ENCODE results near the gene PIGU. TPM values are rescaled to one million over a fixed set of nuclear protein-coding genes. Genes with fewer than 3 reads are reported as not detected.

PIGU gene
- total RNA-seq, 1 experiment from 2014 or later, result 25.1 TPM

DNA sequence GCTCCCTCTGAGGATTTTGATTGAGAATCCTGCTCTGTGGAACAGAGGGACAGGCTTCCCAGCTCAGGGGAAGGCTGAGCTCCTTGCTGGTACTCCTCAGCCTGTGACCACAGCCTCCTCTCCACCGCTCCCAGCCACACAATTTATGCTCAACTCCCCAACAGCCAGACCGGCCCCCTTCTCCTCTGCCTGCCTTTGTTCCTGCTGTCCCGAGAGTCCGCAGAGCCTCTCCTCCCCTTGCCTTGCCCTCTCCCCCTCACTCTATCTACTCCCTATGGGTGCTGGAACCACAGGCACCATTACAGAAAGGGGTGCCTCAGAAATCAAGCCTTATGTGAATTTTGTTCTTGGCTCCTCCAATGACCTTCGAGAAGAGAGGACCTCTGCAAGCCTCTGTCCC is 102.5 kb downstream of the PIGU start:
- Histone ChIP-seq H3K4me3 (replicated peaks in 1 of 2; ENCODE audit: low read depth in 1 of 2, low read length in 2 of 2) (no peak overlapping the region), H3K9ac (ENCODE audit: low read length) (no peak overlapping the region), H3K4me2 (ENCODE audit: low read length) (no peak overlapping the region), H3K27ac (ENCODE audit: low read depth, low read length) (no peak overlapping the region), H3K9me2 (ENCODE audit: insufficient read depth) (no peaks in the 10 kb centered on the region), H3K36me3 (ENCODE audit: control insufficient read depth in 1 of 2, insufficient read depth in 2 of 2, low read length in 2 of 2) (0 out of 4 replicates have a peak, but pooled peaks cover 2 to 4% of the 10 kb centered on the region in 2 experiments), H3K79me2 (ENCODE audit: insufficient read depth, low read length) (no peaks in the 10 kb centered on the region), H3K4me1 (ENCODE audit: control insufficient read depth in 1 of 2, insufficient read depth in 2 of 2, low read length in 2 of 2) (peaks cover 0 to 5% of the 10 kb centered on the region in 2 experiments; a peak in 1 of 4 replicates), H4K20me1 (ENCODE audit: insufficient read depth) (no peaks in the 10 kb centered on the region), H3K9me3 (ENCODE audit: control insufficient read depth in 1 of 2, insufficient read depth in 1 of 2, low read depth in 1 of 2, low read length in 2 of 2) (no peaks in the 10 kb centered on the region), H3K27me3 (ENCODE audit: insufficient read depth, low read length) (no peaks in the 10 kb centered on the region), H2AFZ (ENCODE audit: low read depth, low read length, poor library complexity, severe bottlenecking) (no peak overlapping the region)
- ChIA-PET CTCF (no interaction called here), POLR2A (no interaction called here), RAD21 (ENCODE audit: low non-redundant PET in 1 of 2, low total read pairs in 2 of 2, uncharacterized antibody in 2 of 2, unreplicated experiment in 2 of 2) (no interaction called here)
- BruUV-seq (replicated peaks), result no TSS peak
- DNase-seq (ENCODE audit: low read depth, low spot score) (no peak), ATAC-seq (no peak)
- TF ChIP-seq POLR2AphosphoS5 (IDR thresholded peaks at IDR 0.05; ENCODE audit: low read depth, low read length), result no peak
- TF ChIP-seq SRF (IDR thresholded peaks at IDR 0.05; ENCODE audit: low read depth), result no peak
- TF ChIP-seq CEBPB (IDR thresholded peaks at IDR 0.05; ENCODE audit: low read depth), result no peak
- TF ChIP-seq, protein P1, sequence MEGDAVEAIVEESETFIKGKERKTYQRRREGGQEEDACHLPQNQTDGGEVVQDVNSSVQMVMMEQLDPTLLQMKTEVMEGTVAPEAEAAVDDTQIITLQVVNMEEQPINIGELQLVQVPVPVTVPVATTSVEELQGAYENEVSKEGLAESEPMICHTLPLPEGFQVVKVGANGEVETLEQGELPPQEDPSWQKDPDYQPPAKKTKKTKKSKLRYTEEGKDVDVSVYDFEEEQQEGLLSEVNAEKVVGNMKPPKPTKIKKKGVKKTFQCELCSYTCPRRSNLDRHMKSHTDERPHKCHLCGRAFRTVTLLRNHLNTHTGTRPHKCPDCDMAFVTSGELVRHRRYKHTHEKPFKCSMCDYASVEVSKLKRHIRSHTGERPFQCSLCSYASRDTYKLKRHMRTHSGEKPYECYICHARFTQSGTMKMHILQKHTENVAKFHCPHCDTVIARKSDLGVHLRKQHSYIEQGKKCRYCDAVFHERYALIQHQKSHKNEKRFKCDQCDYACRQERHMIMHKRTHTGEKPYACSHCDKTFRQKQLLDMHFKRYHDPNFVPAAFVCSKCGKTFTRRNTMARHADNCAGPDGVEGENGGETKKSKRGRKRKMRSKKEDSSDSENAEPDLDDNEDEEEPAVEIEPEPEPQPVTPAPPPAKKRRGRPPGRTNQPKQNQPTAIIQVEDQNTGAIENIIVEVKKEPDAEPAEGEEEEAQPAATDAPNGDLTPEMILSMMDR (IDR thresholded peaks at IDR 0.05 in 2 of 3, conservative IDR thresholded peaks at IDR 0.05 in 1 of 3; ENCODE audit: borderline replicate concordance in 1 of 3, insufficient read depth in 1 of 3, low read depth in 2 of 3, low read length in 2 of 3), result no peak
- TF ChIP-seq EGR1 (IDR thresholded peaks at IDR 0.05; ENCODE audit: low read depth), result no peak
- no peak for TF ChIP-seq EZH2phosphoT487 (IDR thresholded peaks at IDR 0.05; ENCODE audit: borderline replicate concordance)
- no peak for TF ChIP-seq TCF7L2 (IDR thresholded peaks at IDR 0.05; ENCODE audit: borderline replicate concordance, extremely low read depth, insufficient read depth, insufficient read length)
- TF ChIP-seq POLR2A (IDR thresholded peaks at IDR 0.05; ENCODE audit: borderline replicate concordance, extremely low read depth, insufficient read depth, insufficient read length), result no peak
- no peak for TF ChIP-seq EZH2 (IDR thresholded peaks at IDR 0.05)
- TF ChIP-seq, protein P2, sequence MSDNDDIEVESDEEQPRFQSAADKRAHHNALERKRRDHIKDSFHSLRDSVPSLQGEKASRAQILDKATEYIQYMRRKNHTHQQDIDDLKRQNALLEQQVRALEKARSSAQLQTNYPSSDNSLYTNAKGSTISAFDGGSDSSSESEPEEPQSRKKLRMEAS (IDR thresholded peaks at IDR 0.05), result no peak
- TF ChIP-seq ELF1 (IDR thresholded peaks at IDR 0.05; ENCODE audit: borderline replicate concordance, low read depth), result no peak
- TF ChIP-seq, protein P3, sequence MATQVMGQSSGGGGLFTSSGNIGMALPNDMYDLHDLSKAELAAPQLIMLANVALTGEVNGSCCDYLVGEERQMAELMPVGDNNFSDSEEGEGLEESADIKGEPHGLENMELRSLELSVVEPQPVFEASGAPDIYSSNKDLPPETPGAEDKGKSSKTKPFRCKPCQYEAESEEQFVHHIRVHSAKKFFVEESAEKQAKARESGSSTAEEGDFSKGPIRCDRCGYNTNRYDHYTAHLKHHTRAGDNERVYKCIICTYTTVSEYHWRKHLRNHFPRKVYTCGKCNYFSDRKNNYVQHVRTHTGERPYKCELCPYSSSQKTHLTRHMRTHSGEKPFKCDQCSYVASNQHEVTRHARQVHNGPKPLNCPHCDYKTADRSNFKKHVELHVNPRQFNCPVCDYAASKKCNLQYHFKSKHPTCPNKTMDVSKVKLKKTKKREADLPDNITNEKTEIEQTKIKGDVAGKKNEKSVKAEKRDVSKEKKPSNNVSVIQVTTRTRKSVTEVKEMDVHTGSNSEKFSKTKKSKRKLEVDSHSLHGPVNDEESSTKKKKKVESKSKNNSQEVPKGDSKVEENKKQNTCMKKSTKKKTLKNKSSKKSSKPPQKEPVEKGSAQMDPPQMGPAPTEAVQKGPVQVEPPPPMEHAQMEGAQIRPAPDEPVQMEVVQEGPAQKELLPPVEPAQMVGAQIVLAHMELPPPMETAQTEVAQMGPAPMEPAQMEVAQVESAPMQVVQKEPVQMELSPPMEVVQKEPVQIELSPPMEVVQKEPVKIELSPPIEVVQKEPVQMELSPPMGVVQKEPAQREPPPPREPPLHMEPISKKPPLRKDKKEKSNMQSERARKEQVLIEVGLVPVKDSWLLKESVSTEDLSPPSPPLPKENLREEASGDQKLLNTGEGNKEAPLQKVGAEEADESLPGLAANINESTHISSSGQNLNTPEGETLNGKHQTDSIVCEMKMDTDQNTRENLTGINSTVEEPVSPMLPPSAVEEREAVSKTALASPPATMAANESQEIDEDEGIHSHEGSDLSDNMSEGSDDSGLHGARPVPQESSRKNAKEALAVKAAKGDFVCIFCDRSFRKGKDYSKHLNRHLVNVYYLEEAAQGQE (IDR thresholded peaks at IDR 0.05; ENCODE audit: low read depth), result no peak
- TF ChIP-seq, protein P4, sequence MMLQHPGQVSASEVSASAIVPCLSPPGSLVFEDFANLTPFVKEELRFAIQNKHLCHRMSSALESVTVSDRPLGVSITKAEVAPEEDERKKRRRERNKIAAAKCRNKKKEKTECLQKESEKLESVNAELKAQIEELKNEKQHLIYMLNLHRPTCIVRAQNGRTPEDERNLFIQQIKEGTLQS (IDR thresholded peaks at IDR 0.05), result no peak
- no peak for TF ChIP-seq ZNF274 (IDR thresholded peaks at IDR 0.05; ENCODE audit: low read depth, low read length)
- no peak for TF ChIP-seq RAD21 (IDR thresholded peaks at IDR 0.05; ENCODE audit: low read depth)
- no peak for TF ChIP-seq SP1 (IDR thresholded peaks at IDR 0.05; ENCODE audit: low read depth)
- no peak for TF ChIP-seq YY1 (IDR thresholded peaks at IDR 0.05; ENCODE audit: extremely low read depth, insufficient replicate concordance, low read depth, low read length)
- TF ChIP-seq SIN3A (IDR thresholded peaks at IDR 0.05; ENCODE audit: low read depth), result no peak
- no peak for TF ChIP-seq CBX3 (IDR thresholded peaks at IDR 0.05; ENCODE audit: low read depth)
- intact Hi-C loops (cut with micrococcal nuclease), result no loop called here
